HepG2 (cell line): ENCODE results near the gene SLC29A1. TPM values are rescaled to one million over a fixed set of nuclear protein-coding genes. Genes with fewer than 3 reads are reported as not detected.

ENCODE experiments used
- ATF1 ChIP-seq: IDR thresholded peaks from 2 replicates; pipeline ENCODE4 v1.6.1; 2016; ENCODE audit warnings: mild to moderate bottlenecking, control low read depth
- ATF3 ChIP-seq: sonication (generic); formaldehyde crosslinking; IDR thresholded peaks from 2 replicates; pipeline ENCODE4 v1.4.0; 2020; ENCODE audit warnings: missing genetic modification reagents
- CCDC6 ChIP-seq: sonication (generic); formaldehyde crosslinking; IDR thresholded peaks from 2 replicates; pipeline ENCODE4 v1.8.1; 2022; ENCODE audit warnings: mild to moderate bottlenecking, missing genetic modification reagents, moderate library complexity
- CHCHD3 ChIP-seq: sonication (generic); formaldehyde crosslinking; IDR thresholded peaks from 2 replicates; pipeline ENCODE4 v1.8.0; 2022; ENCODE audit warnings: mild to moderate bottlenecking, missing genetic modification reagents, moderate library complexity
- E2F2 ChIP-seq: sonication (generic); formaldehyde crosslinking; IDR thresholded peaks from 2 replicates; pipeline ENCODE4 v1.4.0; 2020; ENCODE audit warnings: missing genetic modification reagents, borderline replicate concordance
- KMT2A ChIP-seq: sonication (generic); formaldehyde crosslinking; IDR thresholded peaks from 2 replicates; pipeline ENCODE4 v1.4.0; 2020; ENCODE audit warnings: missing genetic modification reagents
- SIN3B ChIP-seq: fragments of 150-350 bp; IDR thresholded peaks from 2 replicates; pipeline ENCODE4 v1.6.1; 2014; ENCODE audit warnings: low read length
- TSC22D2 ChIP-seq: sonication (generic); formaldehyde crosslinking; IDR thresholded peaks from 2 replicates; pipeline ENCODE4 v1.5.1; 2020; ENCODE audit warnings: missing genetic modification reagents, mild to moderate bottlenecking, borderline replicate concordance
- ZFP36L1 ChIP-seq: sonication (generic); formaldehyde crosslinking; IDR thresholded peaks from 2 replicates; pipeline ENCODE4 v1.8.0; 2022; ENCODE audit warnings: mild to moderate bottlenecking, missing genetic modification reagents, moderate library complexity
- ZFP37 ChIP-seq: sonication (generic); formaldehyde crosslinking; IDR thresholded peaks from 2 replicates; pipeline ENCODE4 v1.4.0; 2020; ENCODE audit warnings: missing genetic modification reagents, borderline replicate concordance
- ZFP82 ChIP-seq: sonication (generic); formaldehyde crosslinking; IDR thresholded peaks from 2 replicates; pipeline ENCODE4 v1.5.1; 2020; ENCODE audit warnings: mild to moderate bottlenecking, missing genetic modification reagents, borderline replicate concordance
- ZNF121 ChIP-seq: sonication (generic); formaldehyde crosslinking; IDR thresholded peaks from 2 replicates; pipeline ENCODE4 v1.5.0; 2020; ENCODE audit warnings: mild to moderate bottlenecking, missing genetic modification reagents
- ZNF674 ChIP-seq: sonication (generic); formaldehyde crosslinking; IDR thresholded peaks from 2 replicates; pipeline ENCODE4 v1.5.0; 2020; ENCODE audit warnings: low read depth, mild to moderate bottlenecking, missing genetic modification reagents
- ZNF850 ChIP-seq: sonication (generic); formaldehyde crosslinking; conservative IDR thresholded peaks from 2 replicates; pipeline ENCODE4 v1.9.0; 2021; ENCODE audit warnings: mild to moderate bottlenecking, missing genetic modification reagents
- ZXDC ChIP-seq: sonication (generic); formaldehyde crosslinking; IDR thresholded peaks from 2 replicates; pipeline ENCODE4 v1.5.0; 2020; ENCODE audit warnings: mild to moderate bottlenecking, missing genetic modification reagents
- polyA plus RNA-seq, 8 experiments: library from polyadenylated mRNA; depleted of rRNA in 3 of 8; stranded (reverse) in 7 of 8; unstranded in 1 of 8; fragments of >200 nt; fragmentation: Illumina TruSeq in 4 of 8; extraction: Trizol in 4 of 8; gene quantifications; 2 replicates each; pipeline versions ENCODE4 v1.2.1 to v1.2.3, GENCODE V29; 2011 to 2016; ENCODE audit warnings: low read depth in 4 of 8, missing spikeins in 1 of 8, mixed read lengths in 1 of 8; ENCODE audit not compliant: insufficient read depth in 1 of 8
- total RNA-seq, 5 experiments: library from RNA; depleted of rRNA; stranded (reverse); fragments of >200 nt; fragmentation: Illumina TruSeq; extraction: Trizol; gene quantifications; 2 replicates each; pipeline ENCODE4 v1.2.3, GENCODE V29; 2016; ENCODE audit warnings: low read depth in 1 of 5
- TF ChIP-seq, protein P1 (sequence below): sonication (generic); formaldehyde crosslinking; IDR thresholded peaks from 2 replicates; pipeline ENCODE4 v1.5.0; 2020; ENCODE audit warnings: mild to moderate bottlenecking, missing genetic modification reagents, moderate library complexity
- TF ChIP-seq, protein P2 (sequence below), 2 experiments: sonication (generic) in 1 of 2; formaldehyde crosslinking in 1 of 2; IDR thresholded peaks; 2 replicates each; pipeline versions ENCODE4 v1.5.1 to v1.6.1; 2011 to 2020; ENCODE audit warnings: borderline replicate concordance in 1 of 2, low read depth in 1 of 2, low read length in 1 of 2, mild to moderate bottlenecking in 1 of 2, missing genetic modification reagents in 1 of 2, moderate library complexity in 1 of 2

SLC29A1 gene
- total and polyA plus RNA-seq, 2 of the 13 experiments (the other 11 are each of a cell fraction or from before 2014, with no cell fraction given), result 43.2 to 106 TPM

DNA sequence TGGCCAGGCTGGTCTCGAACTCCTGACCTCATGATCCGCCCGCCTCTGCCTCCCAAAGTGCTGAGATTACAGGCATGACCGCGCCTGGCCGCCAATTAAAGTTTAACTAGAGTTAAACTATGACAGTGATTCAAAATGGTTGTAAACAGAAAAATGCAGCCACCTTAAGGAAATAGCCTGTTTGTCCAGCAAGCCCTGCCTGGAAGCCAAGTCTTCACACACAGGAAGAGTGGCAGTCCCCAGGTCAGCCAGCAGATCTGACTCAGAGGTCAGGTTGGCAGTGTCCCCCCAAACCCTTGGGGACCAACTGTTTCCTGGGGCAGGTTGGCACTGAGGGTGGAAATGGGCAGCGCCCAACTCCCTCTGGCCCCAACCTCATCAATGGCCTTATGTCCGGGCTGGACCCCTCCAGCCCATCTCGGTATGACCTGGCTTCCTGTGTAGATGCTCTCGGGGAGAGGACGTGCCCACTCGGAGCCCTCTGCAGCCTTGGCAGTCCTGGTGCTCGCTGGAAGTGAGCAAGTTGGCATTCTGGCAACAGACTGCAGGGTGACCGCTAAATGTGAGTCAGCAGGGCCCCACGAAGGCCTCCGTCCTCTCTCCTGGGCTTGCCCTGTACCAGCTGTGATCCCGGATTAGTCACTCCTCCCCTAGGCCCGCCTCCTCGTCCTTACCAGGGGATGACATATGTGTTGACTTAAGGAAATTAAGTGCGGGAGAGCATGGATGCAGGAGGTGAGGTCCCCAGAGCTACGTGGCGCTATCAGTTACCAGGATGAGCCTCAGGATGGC lies 13.8 kb downstream of the SLC29A1 start (continued):
- no peak for TF ChIP-seq ZFP82
- TF ChIP-seq, protein P1, sequence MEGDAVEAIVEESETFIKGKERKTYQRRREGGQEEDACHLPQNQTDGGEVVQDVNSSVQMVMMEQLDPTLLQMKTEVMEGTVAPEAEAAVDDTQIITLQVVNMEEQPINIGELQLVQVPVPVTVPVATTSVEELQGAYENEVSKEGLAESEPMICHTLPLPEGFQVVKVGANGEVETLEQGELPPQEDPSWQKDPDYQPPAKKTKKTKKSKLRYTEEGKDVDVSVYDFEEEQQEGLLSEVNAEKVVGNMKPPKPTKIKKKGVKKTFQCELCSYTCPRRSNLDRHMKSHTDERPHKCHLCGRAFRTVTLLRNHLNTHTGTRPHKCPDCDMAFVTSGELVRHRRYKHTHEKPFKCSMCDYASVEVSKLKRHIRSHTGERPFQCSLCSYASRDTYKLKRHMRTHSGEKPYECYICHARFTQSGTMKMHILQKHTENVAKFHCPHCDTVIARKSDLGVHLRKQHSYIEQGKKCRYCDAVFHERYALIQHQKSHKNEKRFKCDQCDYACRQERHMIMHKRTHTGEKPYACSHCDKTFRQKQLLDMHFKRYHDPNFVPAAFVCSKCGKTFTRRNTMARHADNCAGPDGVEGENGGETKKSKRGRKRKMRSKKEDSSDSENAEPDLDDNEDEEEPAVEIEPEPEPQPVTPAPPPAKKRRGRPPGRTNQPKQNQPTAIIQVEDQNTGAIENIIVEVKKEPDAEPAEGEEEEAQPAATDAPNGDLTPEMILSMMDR (CRISPR knock-in tag), result no peak
- TF ChIP-seq CCDC6, result peak; percentile 21; the same call in 1 of the 2 replicates
- no peak; the same call in 1 of the 2 replicates for TF ChIP-seq KMT2A (CRISPR knock-in tag)
- TF ChIP-seq ATF3 (CRISPR knock-in tag), result peak; percentile 81
- no peak for TF ChIP-seq TSC22D2
- no peak for TF ChIP-seq ZNF121 (CRISPR knock-in tag)
- peak; percentile 48; the same call in 1 of the 2 replicates for TF ChIP-seq ZFP36L1 (CRISPR knock-in tag)
- no peak for TF ChIP-seq ZXDC
- 0 out of 2 replicates have a peak, but pooled peaks have one; percentile 29 for TF ChIP-seq ZNF674 (CRISPR knock-in tag)
- no peak for TF ChIP-seq SIN3B
- TF ChIP-seq, protein P2, sequence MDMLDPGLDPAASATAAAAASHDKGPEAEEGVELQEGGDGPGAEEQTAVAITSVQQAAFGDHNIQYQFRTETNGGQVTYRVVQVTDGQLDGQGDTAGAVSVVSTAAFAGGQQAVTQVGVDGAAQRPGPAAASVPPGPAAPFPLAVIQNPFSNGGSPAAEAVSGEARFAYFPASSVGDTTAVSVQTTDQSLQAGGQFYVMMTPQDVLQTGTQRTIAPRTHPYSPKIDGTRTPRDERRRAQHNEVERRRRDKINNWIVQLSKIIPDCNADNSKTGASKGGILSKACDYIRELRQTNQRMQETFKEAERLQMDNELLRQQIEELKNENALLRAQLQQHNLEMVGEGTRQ (IDR thresholded peaks at IDR 0.05; ENCODE audit: low read depth, low read length), result no peak
- TF ChIP-seq, protein P2 (CRISPR knock-in tag; IDR thresholded peaks at IDR 0.05; ENCODE audit: borderline replicate concordance), result no peak
- no peak for TF ChIP-seq E2F2 (CRISPR knock-in tag)
- peak; percentile 85; the same call in 1 of the 2 replicates for TF ChIP-seq ZNF850 (CRISPR knock-in tag)
- TF ChIP-seq ZFP37, result no peak
- TF ChIP-seq ATF1 (CRISPR knock-in tag), result no peak
- TF ChIP-seq CHCHD3 (CRISPR knock-in tag), result no peak; the same call in 1 of the 2 replicates
